SIG-M5 treated with dmso at 0.1 percent for 504 hours (cell line): Measurements from ENCODE around the gene TRDMT1.
A peak's percentile ranks its signal among the peaks of the same experiment; 100 is the strongest.

ENCODE experiments used
- DNase-seq: peaks from one replicate; lab custom pipeline; 2025; ENCODE audit not compliant: unreplicated experiment; lab: John Stamatoyannopoulos, UW

TRDMT1 gene

DNA sequence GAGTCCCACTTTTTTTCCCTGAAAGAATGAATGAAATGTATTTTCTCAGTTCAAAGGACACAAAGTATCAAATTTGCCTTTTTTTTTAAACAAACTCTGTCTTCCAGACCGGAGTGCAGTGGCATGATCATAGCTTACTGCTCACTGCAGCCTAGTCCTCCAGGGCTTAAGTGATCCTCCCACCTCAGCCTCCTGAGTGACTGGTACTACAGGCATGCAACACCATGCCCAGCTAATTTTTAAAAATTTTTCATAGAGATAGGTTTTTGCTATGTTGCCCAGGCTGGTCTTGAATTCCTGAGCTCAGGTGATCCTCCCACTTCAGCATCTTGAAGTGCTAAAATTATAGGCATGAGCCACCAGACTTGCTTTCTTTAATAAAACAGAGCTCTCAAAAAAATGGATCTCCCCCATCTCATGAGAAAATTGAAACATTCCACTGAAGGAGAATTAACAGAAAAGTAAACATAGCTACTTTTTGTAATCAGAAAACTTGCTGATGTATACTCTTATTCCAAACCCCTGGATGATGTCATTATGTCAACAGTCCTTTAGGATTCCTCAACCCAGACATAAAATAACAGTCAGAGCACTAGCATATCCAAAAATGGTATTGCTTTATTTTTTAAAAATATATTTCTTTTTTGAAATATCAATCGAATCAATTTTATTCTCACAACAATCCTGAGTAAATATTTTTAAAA, 12.3 kb upstream of the TRDMT1 start:
- no peak for DNase-seq

DNA sequence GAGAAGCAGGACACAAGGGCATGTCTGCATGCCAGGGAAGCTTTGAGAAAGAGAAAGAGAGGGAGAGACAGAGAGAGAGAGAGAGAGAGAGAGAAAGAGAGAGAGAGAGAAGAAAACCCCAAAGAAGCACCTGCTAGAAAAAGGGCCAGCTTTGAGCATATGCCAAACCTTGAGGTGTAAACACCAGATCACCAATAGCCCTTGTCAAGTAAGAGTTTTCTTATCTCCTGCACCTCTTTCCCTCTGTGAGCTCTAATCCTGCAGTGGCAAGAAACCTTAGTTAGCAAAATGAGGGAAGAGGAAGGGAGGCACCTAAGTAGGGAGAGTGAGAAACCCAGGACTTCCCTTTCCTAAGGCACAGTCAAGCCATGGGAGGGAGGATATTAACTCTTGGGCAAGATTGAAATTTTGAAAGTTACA, 11.3 kb upstream of the TRDMT1 start:
- peak; percentile 75 for DNase-seq

DNA sequence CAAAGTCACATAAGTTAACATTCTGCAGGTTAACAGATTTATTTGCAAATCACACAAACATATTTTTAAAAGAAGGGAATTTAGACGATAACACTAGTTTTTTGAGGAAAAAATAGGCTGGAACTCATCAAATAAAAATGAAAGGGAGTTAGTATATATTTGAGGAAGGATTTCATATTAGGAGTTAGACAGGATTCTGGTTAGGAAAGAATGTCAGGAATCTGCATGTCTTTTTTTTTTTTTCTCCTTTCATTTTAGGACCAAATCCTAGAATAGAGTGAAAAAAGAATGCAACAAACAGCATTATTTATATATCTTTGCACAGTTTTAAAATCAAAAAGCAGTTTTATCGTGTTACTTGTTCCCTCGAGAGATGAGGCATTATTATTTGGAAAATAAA, 8.9 kb upstream of the TRDMT1 start:
- DNase-seq, result no peak

DNA sequence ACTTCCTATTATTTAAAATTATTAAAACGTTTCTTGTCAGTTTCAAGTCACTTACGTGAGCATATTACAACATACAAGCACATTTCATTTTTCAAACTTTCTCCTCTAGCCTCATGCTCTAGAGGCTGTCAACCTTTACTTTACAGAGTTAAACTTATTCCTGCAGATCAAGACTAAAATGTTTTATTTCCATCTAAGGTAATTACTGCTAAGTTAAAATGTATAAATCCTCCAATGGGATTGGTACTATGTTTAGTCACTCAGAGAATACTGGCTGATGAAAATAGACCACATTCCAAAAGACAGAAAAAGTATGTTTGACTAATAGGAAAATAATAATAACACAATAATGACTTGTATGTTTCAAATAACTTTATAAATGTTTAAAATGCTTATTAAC, 8.4 kb upstream of the TRDMT1 start:
- no peak for DNase-seq

GRCh38 chr10:17209302-17209701, 7.8 kb upstream of the TRDMT1 start:
- no peak for DNase-seq

DNA sequence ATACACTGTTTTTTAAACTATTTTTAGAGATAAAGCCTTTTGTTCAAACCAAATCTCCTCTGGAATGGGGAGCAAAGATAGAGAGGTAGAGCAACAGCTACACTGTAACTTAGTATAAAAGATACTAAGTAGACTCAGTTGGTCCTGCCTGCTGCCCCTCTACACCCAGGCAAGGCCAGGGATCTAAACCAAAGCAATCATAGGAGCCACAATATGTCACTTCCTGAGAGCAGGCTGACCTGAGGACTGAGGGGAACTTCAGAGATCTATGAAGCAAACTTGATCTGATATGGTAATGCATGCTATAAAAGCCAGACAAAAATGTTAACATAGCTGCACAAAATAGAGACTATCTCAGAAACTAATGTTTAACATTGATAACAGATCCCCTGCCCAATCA, 7.0 kb upstream of the TRDMT1 start:
- DNase-seq, result no peak

- no peak for DNase-seq
Measured at GRCh38 chr10:17206210-17206709, 4.8 kb upstream of the TRDMT1 start.

DNA sequence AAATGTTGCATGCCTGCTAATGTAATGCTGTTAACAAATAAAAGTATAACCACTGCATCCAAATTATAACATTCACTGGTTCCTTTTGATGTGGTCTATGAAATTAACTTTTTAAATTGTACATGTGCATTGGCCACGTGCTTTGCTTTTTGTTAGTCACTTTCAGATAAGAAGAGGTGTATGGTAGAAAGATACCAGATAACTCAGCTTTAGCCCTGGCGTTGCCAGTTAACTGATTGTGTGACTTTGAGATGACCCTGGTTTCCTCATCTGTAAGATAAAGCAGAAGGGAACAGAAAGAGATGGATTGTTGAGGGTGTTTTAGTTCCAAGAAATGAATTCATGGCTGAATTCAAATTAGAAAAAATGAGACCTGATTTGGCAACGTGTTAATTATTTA, 1.9 kb upstream of the TRDMT1 start:
- DNase-seq, result no peak

- no peak for DNase-seq
Measured at GRCh38 chr10:17202999-17203398, 1.5 kb upstream of the TRDMT1 start.

DNA sequence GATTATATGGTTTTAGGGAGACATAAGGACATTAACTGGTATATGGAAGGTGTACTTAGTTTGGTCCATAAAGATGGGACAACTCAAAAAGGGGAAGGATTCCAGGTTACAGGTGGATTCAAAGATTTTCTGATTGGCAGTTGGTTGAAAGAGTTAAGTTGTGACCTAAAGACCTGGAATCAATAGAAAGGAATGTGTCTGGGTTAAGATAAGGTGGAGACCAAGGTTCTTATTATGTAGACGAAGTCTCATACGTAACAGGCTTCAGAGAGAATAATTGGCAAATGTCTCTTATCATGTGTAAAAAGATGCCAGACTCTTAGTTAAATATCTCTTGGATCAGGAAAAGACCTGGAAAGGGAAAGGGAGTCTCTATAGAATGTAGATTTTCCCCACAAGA, 1.0 kb upstream of the TRDMT1 start:
- no peak for DNase-seq

- no peak for DNase-seq
Measured at GRCh38 chr10:17201794-17202116, 283 bp upstream of the TRDMT1 start.

DNA sequence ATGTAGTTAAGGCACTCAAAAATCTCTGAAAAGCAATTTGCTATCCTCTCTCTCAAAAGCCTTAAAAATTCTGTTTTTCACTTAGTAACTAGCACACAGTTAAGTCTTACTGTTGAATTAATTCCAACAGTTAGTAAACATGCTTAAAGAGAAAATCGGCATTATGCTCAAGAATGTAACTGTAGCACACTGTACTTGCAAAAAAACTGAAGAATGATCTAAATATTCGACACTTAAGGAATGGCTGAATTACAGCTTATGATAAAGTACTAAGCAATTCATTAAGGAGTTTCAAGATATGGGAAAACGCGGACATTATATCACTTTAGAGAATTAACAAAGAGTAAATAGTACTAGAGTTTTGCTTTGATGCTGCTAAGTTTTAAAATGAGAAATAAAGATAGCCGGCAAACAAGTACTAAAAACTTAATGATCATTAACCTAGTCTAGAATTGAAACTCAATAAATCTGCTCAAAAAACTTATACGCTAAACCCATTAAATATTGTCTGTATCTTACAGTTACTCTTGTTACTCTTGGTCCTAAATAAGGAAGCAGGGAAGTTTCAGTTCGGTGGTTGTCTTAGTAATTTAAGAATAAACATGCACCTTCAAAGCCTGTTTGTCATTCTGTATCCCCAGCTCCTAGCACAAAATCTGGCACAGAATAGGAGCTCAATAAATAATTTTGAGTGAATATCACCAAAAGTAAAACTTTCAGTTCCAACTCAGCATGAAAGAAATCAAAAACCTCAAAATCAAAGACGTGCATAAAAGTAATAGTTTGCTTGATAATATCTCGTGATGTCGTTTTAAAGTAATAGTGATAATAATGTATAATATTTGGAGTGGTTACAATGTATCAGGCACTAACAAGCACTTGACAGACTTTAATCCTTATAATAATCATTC, 1.2 kb downstream of the TRDMT1 start:
- peak; percentile 55 for DNase-seq

GRCh38 chr10:17199351-17199804, 2.1 kb downstream of the TRDMT1 start:
- no peak for DNase-seq

- DNase-seq, result no peak
Measured at GRCh38 chr10:17196573-17196972, 4.9 kb downstream of the TRDMT1 start.

DNA sequence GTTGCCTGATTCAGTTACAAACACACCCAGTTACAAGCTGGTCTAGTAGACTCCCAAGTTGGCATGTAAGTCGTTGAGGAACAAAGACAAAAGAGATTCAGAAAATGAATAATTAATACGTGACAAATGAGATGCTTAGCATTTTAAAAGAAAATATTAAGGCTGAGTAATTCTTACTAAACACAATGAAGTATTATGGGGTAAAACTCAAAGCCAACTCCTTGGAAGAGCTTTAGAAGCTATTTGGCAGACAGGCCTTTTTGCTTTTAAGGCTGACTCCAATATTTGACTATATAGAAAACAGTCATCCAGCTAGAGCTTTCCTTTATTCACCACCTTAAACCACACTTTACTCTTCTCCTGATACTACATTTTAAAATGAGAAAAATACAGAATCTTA, 5.4 kb downstream of the TRDMT1 start:
- no peak for DNase-seq

DNA sequence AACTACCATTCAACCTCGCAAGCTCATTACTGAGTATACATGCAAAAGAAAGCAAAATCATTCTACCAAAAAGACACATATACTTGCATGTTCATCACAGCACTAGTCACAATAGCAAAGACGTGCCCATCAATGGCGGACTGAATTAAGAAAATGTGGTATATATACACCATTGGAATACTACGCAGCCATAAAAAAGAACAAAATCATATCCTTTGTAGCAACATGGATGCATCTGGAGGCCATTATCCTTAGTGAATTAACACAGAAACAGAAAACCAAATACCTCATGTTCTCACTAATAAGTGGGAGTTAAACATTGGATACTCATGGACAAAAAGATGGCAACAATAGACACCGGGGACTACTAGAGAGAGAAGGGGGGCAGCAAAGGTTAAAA, 6.4 kb downstream of the TRDMT1 start:
- DNase-seq, result no peak

DNA sequence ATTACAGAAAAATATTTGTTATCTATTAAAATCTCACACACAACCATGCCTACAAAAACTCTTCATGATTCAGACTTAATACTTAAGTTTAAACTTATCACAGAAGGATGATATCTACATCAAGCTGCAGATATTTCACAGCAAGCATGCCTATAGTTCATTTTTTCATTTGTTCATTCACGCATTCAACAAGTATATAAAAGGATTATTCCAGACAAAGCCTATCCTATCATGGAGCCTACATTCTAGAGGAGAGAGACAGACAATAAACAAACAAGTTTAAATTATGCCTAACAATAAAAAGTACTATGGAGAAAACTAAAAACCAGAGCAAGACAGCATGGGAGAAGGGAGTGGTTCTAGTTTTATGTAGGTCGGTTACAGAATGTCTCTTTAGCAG, 10.9 kb downstream of the TRDMT1 start:
- DNase-seq, result no peak

DNA sequence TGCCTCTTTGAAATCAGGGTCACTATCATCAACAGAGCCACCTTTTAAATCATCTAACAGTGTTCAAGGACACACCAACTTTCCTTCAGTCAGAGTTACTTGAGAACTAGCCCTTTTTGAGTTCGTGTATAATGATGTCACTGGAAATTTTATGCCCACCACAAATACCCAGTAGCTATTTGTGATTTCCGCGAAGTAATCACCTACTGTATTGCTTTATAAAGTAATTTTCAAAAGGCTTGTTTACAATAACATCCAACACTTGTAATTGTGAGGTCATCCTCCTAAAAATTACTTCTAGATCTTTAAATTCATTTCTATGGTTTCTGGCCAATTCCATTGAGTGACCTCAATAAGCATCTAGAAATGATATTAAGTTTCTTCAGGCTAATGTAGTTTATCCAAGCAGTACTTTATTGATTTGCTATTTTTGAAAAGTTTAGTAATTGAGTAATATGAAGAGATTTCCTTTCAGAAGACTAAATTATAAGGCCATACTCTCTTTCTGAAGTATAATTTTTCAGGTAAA, 12.8 kb downstream of the TRDMT1 start:
- DNase-seq, result no peak

GRCh38 chr10:17185873-17186272, 15.6 kb downstream of the TRDMT1 start:
- no peak for DNase-seq

DNA sequence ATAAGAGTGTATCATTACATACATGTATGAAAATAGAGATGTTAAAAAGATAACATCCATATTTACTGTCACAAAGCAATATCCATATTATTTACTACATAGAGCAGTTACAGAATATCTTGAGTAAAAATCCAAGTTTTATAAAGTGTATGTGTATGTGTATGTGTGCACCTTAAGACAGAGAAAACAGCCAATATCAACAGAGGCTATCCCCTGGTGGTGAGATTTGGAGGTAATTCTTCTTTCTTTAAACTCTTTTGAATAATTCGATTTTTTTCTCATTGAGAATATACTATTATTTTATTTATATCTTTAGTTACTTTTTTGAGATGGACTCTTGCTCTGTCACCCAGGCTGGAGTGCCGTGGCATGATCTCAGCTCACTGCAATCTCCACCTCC, 18.4 kb downstream of the TRDMT1 start:
- DNase-seq, result no peak

GRCh38 chr10:17181751-17182150, 19.7 kb downstream of the TRDMT1 start:
- peak; percentile 8 for DNase-seq

GRCh38 chr10:17181110-17181509, 20.4 kb downstream of the TRDMT1 start:
- DNase-seq, result no peak
